NCI-H446 treated with DMSO at 0.1 percent for 48 hours (cell line): Measurements from ENCODE around the gene INO80B.
A peak's percentile ranks its signal among the peaks of the same experiment; 100 is the strongest.
"Not testable (repeated sequence)": the region's sequence is repeated elsewhere in the genome, so short reads cannot be mapped to it uniquely, and the experiment has no call there.

ENCODE experiments used
- DNase-seq: peaks from one replicate; lab custom pipeline; 2025; lab: John Stamatoyannopoulos, UW

INO80B gene

DNA sequence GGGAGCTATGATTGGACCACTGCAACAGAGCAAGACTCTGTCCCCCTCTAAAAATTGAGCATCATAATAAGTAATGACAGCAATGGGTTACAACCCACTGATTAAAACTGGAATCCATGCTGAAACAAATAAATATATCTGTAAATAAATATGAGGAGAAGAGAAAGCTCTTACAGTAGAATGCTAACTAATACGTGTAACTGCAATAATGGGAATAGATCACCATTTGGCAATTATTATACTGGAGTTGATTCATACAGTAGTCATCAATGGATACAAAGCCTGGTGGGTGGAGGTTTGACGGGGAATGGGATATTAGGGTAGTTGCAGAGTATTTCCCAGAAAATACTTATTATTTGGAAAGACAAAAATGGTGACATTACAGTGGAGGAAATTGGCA lies 6.1 kb upstream of the INO80B start:
- no peak for DNase-seq

DNA sequence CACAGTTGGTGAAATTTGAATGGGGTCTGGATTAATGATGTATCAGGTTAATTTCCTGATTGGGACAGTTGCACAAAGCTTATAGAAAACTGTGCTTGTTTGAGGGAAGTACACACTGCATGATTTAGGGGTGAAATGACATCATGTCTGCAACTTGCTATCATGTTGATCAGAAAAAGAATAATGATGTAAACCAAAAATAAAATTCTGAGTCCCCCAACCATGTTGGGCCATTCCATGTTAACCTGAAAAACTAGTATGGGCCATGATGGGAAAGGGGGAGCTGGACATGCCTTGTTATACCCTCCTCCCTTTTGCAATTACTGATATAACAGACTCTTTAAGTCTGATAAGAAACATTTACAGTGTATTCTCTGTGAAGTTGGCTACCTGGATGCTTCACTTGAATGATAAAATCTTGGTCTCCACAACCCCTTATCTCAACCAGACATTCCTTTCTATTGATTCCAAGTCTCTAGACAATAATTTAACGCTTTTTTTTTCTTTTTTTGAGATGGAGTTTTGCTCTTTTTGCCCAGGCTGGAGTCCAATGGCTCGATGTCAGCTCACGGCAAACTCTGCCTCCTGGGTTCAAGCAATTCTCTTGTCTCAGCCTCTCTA lies 4.2 kb upstream of the INO80B start:
- DNase-seq, result no peak

DNA sequence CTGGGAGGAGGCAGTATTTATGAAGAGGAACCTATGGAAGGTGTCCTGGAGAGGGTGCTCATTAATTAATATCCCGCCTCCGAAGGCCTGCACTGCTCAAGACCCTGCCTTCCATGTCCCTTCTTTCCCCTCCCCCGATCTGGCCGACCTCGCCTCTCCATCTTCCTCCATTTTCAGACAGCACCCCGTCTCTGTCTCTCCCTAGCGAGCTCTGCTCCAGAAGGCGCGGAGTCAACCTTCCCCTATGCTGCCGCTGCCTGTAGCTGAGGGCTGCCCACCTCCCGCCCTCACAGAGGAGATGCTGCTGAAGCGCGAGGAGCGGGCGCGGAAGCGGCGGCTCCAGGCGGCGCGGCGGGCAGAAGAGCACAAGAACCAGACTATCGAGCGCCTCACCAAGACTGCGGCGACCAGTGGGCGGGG lies 2.3 kb downstream of the INO80B start:
- DNase-seq, result no peak

DNA sequence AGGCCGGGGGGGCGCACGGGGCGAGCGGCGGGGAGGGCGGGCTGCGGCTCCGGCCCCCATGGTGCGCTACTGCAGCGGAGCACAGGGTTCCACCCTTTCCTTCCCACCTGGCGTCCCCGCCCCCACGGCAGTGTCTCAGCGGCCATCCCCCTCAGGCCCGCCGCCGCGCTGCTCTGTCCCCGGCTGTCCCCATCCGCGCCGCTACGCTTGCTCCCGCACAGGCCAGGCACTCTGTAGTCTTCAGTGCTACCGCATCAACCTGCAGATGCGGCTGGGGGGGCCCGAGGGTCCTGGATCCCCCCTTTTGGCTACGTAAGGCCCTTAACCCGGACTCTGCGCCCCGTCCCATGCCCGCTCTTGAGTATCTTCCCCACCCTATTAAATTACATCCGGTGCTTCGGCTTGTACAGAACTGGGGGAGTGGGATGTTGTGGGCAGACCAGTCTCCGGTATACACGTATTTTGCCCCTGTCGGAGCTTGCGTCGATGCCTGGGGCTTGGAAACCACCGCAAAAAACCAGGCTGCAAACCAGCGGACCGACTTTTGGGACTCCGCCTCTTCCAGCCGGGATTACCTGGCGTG lies 2.8 kb downstream of the INO80B start:
- DNase-seq, result no peak

DNA sequence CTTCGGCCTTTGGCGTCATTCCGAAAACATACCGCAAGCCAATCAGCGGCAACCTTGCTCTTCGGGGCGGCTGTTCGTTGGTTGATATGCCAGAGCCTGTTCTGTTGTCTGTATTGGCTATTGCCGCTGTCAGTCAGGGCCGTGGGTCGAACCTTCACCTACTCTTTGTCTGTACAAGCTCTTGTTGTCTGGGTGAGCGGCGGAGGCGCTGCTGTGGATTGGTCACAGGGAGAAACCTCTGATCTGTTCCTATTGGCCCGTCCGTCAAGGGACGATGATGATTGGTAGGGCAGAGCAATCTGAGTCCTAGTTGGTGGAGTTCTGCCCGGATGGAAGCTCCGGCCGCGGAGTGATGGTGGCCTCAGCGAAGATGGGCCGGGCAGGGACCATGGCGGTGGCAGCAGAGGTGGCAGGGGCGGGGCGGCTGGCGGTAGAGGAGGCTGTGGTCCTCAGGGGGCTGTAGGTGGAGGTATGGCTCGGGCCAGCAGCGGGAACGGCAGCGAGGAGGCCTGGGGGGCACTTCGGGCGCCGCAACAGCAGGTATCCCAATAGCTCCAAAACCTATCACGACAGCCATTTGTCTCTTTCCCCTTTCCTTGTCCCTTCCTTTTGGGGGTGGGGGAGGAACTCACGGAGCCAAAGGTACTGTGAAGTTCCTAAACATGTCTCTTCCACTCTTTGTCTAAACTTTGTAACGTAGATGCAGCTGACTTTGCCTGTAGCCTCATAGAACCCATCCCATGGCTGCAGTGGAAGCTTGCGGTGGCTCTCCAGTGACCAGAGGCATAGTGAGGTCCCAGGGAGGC lies 3.4 kb downstream of the INO80B start, which contains the start of gene WBP1:
WBP1 (plus strand) TSS at position 307 of the 806 bp plus-strand sequence; CDS start at position 472, 165 bp downstream.
- DNase-seq, result peak; percentile 100

DNA sequence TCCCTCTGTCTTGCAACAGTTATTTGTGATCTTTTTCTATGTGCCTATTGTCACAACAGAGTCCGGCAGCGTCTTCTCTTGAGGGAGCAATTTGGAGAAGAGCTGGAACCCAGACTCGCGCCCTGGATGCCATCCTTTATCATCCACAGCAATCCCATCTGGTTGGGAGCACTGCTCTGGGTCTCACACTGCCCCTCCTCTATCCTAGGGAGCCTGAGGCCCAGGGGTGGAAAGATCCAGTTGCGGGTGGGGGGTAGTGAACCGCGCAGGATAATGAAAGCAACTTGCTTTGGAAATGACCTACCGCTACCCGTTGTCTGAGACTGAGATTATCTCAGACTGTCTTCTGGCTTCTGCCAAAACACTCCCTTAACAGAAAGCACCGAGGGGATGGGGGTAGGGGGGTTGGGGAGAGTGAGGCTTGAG lies 4.1 kb downstream of the INO80B start:
- DNase-seq, result no peak

DNA sequence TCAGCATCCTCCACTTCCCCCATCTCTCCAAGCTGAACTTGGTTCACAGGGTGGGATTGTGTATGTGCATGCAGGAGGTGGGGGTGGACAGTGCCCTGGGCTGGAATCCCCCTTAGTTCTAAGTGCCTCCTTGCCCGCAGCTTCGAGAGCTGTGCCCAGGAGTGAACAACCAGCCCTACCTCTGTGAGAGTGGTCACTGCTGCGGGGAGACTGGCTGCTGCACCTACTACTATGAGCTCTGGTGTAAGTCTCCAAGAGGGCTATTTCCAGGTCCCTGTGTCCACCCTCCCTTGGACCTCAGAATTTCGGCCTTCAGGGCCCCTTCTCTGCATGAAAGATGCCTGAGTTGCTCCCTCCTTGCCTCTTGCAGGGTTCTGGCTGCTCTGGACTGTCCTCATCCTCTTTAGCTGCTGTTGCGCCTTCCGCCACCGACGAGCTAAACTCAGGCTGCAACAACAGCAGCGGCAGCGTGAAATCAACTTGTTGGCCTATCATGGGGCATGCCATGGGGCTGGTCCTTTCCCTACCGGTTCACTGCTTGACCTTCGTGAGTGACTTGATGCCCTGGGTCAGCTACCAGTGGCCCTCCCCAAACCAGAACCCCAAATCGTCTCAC lies 4.7 kb downstream of the INO80B start:
- DNase-seq, result not testable (repeated sequence)

DNA sequence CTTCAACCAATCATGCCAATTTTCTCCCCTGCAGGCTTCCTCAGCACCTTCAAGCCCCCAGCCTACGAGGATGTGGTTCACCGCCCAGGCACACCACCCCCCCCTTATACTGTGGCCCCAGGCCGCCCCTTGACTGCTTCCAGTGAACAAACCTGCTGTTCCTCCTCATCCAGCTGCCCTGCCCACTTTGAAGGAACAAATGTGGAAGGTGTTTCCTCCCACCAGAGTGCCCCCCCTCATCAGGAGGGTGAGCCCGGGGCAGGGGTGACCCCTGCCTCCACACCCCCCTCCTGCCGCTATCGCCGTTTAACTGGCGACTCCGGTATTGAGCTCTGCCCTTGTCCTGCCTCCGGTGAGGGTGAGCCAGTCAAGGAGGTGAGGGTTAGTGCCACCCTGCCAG lies 5.3 kb downstream of the INO80B start:
- DNase-seq, result not testable (repeated sequence)

DNA sequence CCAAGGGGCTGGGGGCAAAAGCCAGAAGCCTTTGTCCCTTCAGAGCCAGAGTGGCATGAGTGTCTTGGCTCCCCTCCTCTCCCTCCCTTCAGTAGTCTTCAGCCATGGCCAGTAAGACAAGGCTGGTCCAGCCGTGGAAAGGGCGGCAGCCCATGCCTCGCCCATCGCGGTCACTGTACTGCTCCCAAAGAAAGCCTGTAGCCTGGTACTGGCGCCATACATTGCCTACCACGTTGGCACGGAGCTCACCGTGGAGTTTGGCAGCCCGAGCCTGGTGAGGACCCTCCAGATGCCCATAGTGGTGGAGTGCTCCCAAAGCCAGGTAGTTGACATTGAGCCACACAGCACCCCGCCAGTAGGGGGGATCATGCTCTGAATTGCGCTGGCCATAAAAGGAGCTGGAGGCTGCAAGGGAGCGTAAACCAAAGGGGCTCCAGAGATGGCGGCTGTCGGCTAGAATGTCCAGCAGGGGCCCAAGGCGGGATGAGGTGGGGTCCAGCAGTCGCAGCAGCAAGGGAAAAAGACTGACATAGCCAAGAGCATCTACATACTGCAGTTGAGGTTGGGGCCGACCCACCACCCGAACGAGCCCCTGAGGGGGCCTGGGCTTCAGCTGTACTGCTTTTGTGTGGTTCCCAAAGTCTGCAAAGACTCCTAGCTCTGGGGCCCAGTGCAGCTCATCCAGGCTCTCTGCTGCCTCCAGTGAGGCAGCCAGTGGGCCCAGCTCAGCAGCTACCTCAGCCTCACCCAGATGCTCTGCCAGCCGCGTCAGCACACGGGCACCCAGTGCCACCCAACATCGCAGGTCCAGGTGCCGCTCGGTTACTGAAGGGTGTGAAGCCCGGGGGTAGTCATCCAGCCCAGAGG lies 6.5 kb downstream of the INO80B start:
- DNase-seq, result no peak

DNA sequence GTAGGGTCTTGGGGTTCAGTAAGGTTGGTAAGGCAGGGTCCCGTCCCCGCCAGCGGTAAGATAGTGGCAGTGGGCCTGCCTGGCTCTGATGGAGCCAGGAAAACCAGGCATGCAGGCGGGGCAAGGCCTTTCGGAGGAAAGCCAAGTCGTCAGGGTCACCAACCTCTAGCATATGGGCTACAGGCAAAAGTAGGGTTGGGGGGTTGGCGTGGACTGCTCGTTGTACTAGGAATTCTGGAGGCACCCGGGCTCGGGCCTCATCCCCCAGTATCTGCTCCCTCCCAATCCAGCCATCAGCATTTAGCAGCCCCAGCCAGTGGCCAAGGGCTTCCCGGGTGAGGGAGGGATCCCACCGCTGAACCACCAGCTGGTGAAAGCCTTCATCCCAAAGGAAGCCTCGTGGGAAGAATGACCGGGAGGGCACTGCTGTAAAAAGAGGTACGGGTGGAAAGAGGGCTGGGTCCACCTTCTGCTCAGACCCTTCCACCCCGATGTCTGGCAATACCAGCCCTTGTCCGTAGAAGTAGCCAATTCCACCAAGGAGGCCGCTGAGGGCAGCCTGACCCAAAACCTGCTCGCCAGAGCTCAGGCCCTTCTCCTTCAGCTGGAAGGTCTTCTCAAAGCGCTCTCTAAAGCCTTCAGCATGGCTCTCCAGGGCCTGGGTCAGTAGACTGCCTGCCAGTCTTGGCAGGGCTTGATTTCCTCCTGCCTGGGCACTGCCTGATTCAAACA lies 7.3 kb downstream of the INO80B start:
- no peak for DNase-seq

DNA sequence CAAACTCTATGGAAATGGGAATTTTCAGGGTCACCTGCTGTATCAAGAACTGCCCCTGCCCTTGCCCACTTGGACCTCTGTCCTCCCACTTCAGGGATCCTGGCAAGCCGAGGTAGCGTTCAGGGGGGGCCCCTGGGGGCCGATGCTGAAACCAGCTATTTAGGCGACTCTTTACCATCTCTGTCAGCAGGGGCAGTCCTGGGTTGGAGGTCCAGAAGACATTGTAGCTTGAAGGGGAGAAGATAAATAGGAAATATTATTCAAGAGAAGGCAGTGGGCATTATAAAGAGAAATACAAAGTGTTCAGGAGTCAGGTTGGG lies 7.9 kb downstream of the INO80B start:
- DNase-seq, result no peak

DNA sequence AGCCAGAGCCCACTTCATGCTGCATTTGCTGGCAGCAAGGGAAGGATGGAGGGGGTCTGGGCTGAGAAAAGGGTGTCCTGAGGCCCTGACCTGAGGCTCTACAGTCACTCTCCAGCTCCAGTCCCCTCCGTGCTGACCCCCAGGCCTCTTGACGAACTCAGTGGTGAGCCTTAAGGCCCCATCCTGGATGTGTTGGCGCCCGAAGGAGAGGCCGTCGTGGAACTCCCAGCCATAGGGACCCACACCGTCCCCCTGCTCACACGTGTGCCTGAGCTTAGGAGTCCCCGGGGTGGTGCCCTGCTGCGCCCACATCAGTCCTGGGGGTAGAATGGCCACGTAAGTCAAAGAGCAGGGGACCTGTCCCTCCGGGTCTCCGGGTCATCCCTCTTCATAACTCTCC lies 9.5 kb downstream of the INO80B start:
- DNase-seq, result no peak

DNA sequence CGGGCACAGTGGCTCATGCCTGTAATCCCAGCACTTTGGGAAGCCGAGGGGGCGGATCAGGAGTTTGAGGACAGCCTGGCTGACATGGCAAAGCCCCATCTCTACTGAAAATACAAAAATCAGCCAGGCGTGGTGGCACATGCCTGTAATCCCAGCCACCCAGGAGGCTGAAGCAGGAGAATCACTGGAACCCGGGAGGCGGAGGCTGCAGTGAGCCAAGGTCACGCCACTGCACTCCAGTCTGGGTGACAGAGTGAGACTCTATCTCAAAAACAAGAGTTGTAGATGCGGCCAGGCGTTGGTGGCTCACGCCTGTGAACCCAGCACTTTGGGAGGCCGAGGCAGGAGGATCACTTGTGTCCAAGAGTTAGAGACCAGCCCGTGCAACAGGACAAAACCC lies 15.9 kb downstream of the INO80B start:
- not testable (repeated sequence) for DNase-seq

DNA sequence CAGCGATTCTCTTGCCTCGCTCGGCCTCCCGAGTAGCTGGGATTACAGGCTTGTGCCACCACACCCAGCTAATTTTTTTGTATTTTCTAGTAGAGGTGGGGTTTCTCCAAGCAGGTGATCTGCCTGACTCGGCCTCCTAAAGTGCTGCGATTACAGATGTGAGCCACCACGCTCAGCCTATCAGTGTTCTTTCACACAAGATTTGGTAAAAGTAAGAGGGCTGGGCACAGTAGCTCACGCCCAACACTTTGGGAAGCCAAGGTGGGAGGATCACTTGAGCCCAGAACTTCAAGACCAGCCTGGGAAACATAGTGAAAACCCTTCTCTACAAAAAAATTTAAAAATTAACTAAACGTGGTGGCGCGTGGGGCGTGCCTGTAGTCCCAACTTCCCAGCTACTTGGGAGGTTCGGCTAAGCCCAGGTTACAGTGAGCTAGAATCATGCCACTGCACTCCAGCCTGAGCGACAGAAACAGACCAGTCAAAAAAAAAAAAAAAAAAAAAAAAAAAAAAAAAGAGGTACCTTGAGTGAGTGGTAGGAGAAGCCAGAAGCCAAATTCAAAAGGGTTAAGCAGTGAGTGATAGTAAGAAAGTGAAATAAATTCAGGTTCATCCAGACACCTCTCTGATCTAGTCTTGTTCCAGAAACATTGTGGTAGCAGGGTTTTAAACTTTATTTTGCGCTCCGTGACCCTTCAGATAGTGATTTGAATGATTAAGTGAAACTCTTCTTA lies 16.6 kb downstream of the INO80B start:
- no peak for DNase-seq

DNA sequence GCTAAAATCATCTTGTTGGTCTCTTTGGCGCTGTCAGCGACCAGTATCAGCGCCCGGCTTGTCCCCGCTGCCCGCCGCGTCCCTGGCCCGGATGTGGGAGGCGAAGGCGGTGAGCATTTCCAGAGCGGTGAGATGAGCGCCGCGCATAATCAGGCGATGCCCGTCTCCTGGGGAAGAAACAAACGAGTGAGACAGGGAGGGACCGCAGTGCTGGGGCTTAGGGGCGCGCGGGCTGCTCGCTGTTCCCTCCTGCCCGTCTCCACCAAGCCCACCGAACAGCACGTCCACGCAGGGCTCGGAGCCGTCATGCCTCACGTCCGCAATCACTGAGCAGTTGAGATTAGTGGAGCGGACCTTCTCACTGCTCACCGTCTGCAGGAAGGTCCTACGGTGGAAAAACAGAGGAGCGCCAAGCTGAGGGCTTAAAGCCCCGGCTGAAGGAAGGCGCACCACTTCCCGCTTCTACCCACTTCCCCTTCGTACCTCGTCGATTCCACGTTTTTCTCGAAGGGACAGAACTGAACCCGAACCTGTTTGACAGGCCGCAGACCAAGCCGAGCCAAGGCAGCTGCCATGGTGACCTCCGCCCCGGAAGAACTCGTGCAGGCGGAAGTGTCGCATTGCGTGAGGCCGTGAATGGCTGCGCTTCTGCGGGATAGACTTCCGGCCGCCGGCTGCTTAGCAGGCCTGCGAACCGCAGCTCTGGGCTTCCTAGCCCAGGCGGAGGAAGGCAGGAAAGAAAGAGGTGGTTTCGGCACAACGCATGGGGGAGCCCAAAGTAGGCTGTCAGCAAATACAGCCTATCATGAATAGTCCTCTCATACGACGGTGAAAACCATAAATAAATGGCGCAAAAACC lies 17.4 kb downstream of the INO80B start, which contains the start of gene MRPL53:
MRPL53 (minus strand) TSS at position 595 of the 859 bp plus-strand sequence; CDS start at position 575, 20 bp downstream.
- peak; percentile 76 for DNase-seq

DNA sequence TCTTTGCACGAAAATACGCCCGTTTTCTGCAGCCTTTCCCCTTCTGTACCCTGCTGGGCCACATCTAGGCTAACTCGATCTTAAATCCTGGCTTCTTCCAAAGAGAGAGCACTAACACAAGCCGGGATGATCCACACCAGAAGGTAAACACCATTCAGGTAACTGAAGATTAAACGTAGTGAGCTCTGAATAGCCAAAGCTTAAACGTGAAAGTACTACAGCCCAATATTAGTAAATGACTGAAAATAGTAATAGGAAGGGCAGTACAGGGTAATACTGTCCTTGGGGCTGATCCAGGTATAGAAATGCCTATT lies 18.0 kb downstream of the INO80B start:
- DNase-seq, result no peak

DNA sequence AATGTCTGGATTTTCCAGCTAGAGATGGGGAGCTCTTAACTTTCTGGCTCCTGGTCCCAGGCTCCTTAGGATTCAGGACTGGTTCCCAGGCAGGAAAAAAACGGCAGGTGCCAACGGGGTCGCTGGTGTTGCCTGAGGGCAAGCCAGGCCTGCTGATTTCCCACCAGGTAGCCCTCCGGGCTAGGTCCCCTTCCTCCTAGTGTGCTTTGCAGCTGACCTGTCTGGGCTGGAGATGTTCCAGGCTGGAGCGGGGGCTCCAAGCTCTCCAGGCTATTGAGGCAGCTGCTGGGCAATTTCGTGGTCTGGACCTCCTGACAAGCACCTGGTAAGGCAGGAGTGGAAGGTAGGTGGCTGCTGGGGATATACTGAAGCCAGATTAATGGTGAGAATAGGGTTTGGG lies 19.6 kb downstream of the INO80B start:
- DNase-seq, result no peak

DNA sequence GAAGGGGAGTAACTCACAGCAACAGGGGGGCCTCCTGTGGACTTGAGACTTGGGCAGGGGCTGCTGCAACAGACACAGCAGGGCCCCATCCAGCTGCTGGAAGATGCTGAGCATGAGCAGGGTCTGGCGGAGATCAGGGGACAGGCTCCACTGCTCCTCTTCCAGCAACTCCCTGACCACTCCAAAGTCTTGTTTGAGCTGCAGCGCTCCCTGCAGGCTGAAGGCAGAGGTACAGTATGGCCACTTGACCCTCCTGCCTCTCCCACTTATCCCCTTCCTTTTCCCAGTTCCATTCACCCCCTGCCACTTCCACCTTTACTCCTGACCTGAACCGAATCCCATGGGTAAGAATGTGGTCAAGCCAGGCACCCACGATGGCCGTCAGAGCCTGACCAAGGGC lies 20.0 kb downstream of the INO80B start:
- no peak for DNase-seq

DNA sequence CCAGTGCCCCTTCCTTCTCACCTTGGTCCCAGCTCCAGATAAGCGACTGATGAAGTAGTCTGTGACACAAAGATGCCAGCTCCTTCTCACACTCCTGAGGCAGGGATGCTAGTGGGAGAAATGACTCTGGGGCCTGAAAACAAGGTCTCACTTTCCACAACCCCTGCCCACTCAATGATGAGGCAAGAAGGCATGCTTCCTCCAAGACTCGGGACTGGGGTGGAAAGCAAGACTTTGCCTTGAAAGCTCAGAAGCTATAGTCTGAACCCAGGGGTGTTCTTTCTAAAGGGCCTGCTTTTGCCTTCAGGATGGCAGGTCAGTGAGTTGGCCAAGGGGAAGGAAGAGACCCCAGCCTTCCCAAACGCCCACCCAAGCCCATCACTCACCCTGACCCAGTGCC lies 26.5 kb downstream of the INO80B start:
- no peak for DNase-seq
